Thoracic aorta (tissue), 2 donors: ENCODE measurements around the gene CCDC102A. TPM values are rescaled to one million over a fixed set of nuclear protein-coding genes. Genes with fewer than 3 reads are reported as not detected.

Experiments
- ATAC-seq: fragments of 150-250 bp; one replicate; pipeline ENCODE4 v1.8.0; 2017; ENCODE audit warnings: low read depth; ENCODE audit not compliant: insufficient number of reproducible peaks, low FRiP score
- DNase-seq: peaks from one replicate; pipeline ENCODE4 v3.0.0-alpha.2; 2020; ENCODE audit warnings: low spot score
- H3K27ac ChIP-seq, 2 donors: fragments of 200-600 bp; sonication (generic); 1 replicate in 1 of 2; 2 replicates in 1 of 2; pipeline ENCODE4 v1.5.1; 2016; ENCODE audit warnings: mild to moderate bottlenecking in 2 of 2, moderate library complexity in 2 of 2
- H3K27me3 ChIP-seq: fragments of 200-600 bp; sonication (generic); replicated peaks from 2 replicates; pipeline ENCODE4 v1.6.0; 2016; ENCODE audit warnings: mild to moderate bottlenecking; ENCODE audit not compliant: insufficient read depth
- H3K36me3 ChIP-seq: fragments of 200-600 bp; sonication (generic); one replicate; pipeline ENCODE4 v1.5.1; 2016
- H3K4me1 ChIP-seq, 2 donors: fragments of 200-600 bp; sonication (generic); 1 replicate in 1 of 2; 2 replicates in 1 of 2; pipeline versions ENCODE4 v1.5.1 to v1.6.0; 2016; ENCODE audit warnings: low read depth in 2 of 2, mild to moderate bottlenecking in 1 of 2; ENCODE audit not compliant: control insufficient read depth in 1 of 2
- H3K4me3 ChIP-seq: fragments of 200-600 bp; sonication (generic); 2 replicates; pipeline ENCODE4 v1.5.1; 2016; ENCODE audit warnings: mild to moderate bottlenecking
- H3K9me3 ChIP-seq: fragments of 200-600 bp; sonication (generic); 2 replicates; pipeline ENCODE4 v1.5.1; 2016
- CTCF ChIP-seq: fragments of 200-600 bp; sonication (generic); IDR thresholded peaks from one replicate; pipeline ENCODE4 v1.5.1; 2019; ENCODE audit warnings: antibody characterized with exemption
- total RNA-seq, 2 donors: library from RNA; depleted of rRNA; stranded (reverse); fragments of >200 nt; gene quantifications; one replicate each; pipeline versions ENCODE4 v1.1.0 to v1.2.3, GENCODE V29; 2016

Gene CCDC102A
- total RNA-seq, 2 donors from 2014 or later = 26.4 to 43.2 TPM

DNA sequence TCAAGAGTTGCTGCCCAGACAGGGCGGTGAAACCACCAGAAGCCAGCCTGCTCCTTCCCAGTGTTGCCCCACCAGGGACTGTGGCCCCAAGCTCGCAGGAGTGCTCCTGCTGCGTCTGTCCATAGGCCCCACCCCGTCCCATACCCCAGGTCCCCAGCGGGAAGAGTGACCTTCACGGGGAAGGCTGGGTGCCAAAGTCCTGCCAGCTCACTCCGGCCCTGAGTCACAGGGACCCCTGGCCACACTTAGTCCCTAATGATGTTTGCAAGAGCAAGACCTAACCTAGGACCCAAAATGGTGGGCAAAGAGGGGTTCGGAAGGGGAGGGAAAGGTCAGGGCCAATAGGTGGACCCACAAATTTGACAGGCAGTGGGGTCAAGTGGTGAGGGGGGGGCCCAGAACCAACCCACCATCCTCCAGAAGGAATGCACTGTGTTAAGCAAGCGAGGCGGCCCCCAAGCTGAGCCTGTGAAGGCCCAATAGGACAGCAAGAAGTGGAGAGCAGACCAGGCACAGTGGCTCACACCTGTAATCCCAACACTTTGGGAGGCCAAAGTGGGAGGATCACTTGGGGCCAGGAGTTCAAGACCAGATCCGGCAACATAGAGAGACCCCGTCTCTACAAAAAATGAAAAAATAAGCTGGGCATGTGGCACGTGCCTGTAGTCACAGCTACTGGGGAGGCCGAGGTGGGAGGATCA, 53.4 kb downstream of the CCDC102A start:
- no peak for TF ChIP-seq CTCF
- Histone ChIP-seq H3K4me3 (no peak overlapping the region), H3K27ac (no peak overlapping the region), H3K36me3 (no peaks in the 10 kb centered on the region), H3K4me1 (peaks cover 21 to 67% of the 10 kb centered on the region in 2 donors), H3K9me3 (no peaks in the 10 kb centered on the region), H3K27me3 (no peaks in the 10 kb centered on the region)
- DNase-seq (no peak), ATAC-seq (no peak)

DNA sequence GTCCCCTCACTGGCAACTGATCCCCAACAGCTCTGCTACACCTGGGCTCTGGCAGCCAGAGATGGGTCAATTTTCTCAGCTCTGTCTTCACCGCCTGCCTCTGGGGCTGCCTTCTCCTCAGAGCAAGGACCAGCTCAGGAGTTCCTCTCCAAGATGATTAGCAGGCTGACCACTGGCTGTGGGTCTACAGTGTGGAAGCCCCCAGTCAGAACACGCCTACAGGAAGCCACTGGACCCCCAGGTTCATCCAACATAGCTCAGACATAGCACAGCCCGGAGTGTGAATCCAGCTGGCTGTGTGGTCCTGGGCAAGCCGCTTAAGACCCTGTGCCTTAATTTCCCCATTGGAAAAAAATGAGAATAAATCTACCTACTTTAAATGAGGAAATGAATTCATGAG, 55.0 kb downstream of the CCDC102A start:
- no peaks in the 10 kb centered on the region for H3K27me3 ChIP-seq
- no peak overlapping the region for H3K4me3 ChIP-seq
- TF ChIP-seq CTCF = no peak
- H3K9me3 ChIP-seq = no peaks in the 10 kb centered on the region
- ATAC-seq = no peak
- H3K4me1 ChIP-seq = peaks cover 23 to 69% of the 10 kb centered on the region in 2 donors
- peak overlapping the region; percentile 79 to 83 for H3K27ac ChIP-seq
- no peak for DNase-seq
- no peaks in the 10 kb centered on the region for H3K36me3 ChIP-seq

- Histone ChIP-seq H3K9me3 (no peaks in the 10 kb centered on the region), H3K27me3 (no peaks in the 10 kb centered on the region), H3K4me1 (peaks cover 23 to 75% of the 10 kb centered on the region in 2 donors), H3K27ac (peak overlapping the region; percentile 79 to 83), H3K4me3 (no peak overlapping the region), H3K36me3 (no peaks in the 10 kb centered on the region)
- no peak for TF ChIP-seq CTCF
- ATAC-seq (no peak), DNase-seq (no peak)
Measured at GRCh38 chr16:57480754-57481230, 55.6 kb downstream of the CCDC102A start.

DNA sequence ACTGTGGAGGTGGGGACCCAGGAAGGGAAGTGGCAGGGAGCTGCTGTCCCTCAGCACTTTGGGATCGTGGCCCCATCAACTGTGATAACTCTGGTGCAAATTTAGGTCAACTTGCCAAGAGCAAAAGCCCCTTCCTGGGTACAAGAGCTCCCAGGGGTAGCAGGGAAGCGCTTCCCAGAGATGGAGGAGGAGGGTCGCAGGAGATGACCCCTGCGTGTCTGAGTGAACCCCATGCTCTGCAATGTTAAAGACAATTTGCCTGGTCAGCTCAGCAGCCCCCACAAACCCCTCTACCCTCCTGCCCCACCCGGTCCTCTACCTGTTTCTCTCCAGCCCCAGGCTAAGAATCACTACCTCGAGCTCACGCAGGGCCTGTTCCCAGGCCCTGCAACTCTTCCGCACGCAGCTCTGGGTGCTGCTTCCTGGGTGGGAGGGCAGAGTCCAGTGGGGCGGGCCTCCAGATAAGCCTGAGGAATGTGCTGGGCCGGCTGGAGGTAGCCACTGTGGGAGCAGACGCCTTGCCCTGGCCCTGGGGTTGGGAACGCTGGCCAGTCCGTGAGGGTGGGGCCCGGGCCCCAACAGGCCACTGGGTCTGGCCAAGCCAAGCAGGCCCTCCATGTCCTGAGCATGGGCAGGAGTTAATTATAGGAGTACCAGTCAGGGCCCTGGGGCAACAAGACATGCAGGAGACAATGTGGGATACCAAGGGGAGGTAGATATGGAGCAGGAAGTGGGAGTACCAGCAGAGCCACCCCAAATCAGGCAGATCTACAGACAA, 56.2 kb downstream of the CCDC102A start:
- H3K4me1 ChIP-seq = peaks cover 23 to 69% of the 10 kb centered on the region in 2 donors
- H3K36me3 ChIP-seq = peaks cover 2% of the 10 kb centered on the region
- peak; percentile 10 for ATAC-seq
- TF ChIP-seq CTCF = no peak
- H3K27ac ChIP-seq = peak overlapping the region; percentile 79 to 83
- no peaks in the 10 kb centered on the region for H3K27me3 ChIP-seq
- H3K4me3 ChIP-seq = peak overlapping the region; percentile 74
- no peaks in the 10 kb centered on the region for H3K9me3 ChIP-seq
- no peak for DNase-seq

DNA sequence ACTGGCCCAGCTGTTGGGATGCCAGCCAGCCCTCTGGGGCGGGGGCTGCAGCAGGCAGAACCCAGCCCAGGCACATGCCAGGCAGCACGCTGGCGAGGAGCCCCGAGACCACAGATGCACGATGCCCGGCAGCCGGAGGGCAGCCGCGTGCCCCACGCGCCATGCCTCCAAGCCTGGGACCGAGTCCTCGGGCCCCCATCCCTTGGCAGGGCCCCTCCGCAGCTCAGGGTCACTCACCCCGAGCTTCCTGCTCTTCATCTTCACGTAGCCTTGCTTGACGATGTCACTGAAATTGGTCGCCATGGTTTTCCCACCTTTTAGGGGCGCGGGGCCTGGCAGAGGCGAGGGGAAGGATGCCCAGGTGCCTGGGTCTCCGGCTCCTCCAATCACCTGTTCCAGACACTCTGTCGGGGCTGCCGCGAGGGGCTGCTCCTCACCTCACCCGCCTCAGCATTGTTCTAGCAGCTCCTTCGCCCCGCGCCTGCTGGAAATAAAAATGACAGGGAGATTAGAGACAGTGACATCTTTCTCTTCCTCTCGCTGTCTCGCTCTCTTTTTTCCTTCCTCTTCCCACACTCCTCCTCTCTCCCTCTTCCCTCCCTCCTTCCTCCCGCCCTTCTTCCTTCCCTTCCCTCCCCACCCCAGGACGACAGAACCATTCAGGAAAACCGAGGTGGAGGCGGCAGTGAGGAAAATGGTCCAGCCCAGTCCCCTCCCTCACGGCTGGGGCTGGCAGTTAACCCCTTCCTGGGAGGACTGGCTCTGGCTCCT, 57.0 kb downstream of the CCDC102A start:
- Histone ChIP-seq H3K4me3 (peak overlapping the region; percentile 74), H3K27ac (peak overlapping the region; percentile 79 to 83), H3K27me3 (no peaks in the 10 kb centered on the region), H3K36me3 (peaks cover 10% of the 10 kb centered on the region), H3K4me1 (peaks cover 23 to 62% of the 10 kb centered on the region in 2 donors), H3K9me3 (no peaks in the 10 kb centered on the region)
- DNase-seq (no peak), ATAC-seq (peak; percentile 51)
- no peak for TF ChIP-seq CTCF
